HG02798 (cell line): Measurements from ENCODE around the gene TM2D3.

Source experiments
- ATAC-seq: cut with Tn5 transposase; IDR thresholded peaks from one replicate; pipeline ENCODE4 v1.9.1; 2021; ENCODE audit warnings: mild to moderate bottlenecking; ENCODE audit not compliant: unreplicated experiment, poor library complexity

TM2D3 gene, protein sequence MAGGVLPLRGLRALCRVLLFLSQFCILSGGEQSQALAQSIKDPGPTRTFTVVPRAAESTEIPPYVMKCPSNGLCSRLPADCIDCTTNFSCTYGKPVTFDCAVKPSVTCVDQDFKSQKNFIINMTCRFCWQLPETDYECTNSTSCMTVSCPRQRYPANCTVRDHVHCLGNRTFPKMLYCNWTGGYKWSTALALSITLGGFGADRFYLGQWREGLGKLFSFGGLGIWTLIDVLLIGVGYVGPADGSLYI

DNA sequence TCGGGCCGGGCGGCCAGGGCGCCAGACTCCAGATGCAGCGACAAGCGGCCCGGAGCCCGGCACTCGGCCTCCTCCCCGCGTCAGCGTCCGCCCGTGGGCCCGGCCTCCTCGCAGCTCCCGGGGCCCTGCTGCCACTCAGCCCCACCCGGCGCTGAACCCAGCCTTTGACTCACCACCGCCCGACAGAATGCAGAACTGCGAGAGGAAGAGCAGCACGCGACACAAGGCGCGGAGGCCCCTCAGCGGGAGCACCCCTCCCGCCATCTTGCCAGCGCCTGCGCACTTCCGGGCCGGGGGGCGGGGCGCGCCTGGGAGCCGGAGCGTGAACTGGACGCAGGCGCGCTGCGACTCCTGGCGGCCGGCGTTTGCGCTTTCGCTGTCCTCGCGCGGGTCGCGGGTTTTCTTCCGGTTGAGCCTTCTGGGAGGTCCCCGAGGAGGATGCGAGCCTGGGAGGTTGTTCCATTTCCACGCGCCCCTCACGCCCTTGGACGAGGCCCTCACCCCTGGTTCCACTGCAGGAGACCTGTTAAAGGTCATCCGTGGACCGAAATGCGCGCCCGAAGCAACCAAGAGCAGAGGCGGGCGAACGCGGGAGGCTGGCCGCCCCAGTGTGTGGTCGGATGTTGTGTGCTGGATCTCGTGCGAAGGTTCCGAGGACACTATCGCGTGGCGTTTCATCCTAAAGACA is at the start of gene TM2D3:
TSS of gene TM2D3 (minus strand) at position 284 of the 688 bp plus-strand sequence. CDS start at position 264, 20 bp downstream.
- peak; percentile 89 for ATAC-seq

DNA sequence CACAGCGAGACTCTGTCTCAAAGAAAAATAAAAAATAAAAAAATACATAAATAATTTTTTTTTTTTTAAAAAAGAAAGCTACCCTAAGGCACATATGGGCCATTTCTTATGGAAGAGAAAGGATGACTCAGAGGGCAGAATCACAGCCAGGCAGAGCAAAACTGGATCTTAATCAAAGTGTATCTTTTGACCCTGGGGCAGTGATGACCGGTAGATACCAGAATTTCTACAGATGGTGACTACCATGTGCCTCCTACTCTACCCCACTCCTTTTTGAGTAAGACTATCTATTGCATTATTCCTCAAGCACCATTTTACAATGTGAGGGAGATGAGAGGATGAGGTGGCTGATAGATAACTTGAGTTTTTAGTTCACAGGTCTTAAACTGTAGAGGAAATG is 46.1 kb upstream of the TM2D3 start:
- ATAC-seq: no peak

DNA sequence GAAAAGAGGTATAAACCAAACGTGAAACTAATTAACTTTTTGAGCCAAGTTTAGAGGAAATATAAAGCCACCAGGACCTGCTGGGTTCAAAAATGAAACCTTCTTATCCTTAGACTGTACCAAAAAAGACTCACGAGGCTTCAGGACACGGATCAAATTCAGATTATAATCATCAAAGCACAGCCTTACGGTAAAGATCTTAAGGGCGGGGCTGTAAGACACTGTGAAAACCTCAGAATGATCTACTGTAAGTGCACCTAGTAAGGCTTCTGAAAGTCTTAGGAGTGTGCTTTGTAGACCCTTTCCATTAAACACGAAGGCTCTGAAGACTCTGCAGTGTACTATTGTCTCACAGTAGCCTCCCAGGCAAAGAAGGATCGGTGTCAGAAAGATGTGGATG is 45.3 kb upstream of the TM2D3 start:
- no peak for ATAC-seq

DNA sequence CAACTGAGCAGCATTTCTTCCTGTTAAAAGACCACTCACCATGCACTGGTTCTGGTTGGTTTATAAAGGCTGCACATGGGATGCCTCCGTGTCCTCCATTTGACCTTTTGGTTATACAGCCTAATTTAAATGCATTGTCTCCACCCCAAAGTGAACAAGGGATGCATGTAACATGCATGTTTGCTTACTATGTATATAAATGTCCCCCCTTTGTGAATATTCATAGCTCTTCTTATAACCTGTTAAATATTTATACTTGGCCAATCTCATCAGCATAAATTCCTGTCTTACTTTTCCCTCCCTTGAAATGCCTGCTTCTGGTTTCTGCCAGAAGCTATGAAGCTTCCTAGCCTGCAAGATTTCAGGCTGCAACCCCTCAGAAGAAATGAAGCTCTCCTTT is 44.6 kb upstream of the TM2D3 start:
- no peak for ATAC-seq

DNA sequence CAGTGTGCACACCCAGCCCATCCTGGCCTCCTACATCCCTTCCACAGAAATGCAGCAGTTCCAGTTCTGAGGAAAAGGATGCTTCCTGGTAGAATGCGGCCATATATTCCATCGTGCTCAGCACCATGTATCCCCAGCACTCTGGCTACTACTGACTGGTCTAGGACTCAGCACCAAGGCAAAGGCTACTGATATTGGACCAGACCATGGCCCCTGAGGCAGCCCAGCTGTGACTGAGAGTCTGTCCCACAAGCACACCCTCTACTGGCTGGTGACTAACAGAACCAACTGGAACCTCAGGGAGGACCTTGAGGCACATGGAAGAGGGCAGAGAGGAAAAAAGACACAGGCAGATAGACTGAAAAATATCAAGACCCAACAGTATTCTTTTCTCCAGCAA is 42.1 kb upstream of the TM2D3 start:
- no peak for ATAC-seq

DNA sequence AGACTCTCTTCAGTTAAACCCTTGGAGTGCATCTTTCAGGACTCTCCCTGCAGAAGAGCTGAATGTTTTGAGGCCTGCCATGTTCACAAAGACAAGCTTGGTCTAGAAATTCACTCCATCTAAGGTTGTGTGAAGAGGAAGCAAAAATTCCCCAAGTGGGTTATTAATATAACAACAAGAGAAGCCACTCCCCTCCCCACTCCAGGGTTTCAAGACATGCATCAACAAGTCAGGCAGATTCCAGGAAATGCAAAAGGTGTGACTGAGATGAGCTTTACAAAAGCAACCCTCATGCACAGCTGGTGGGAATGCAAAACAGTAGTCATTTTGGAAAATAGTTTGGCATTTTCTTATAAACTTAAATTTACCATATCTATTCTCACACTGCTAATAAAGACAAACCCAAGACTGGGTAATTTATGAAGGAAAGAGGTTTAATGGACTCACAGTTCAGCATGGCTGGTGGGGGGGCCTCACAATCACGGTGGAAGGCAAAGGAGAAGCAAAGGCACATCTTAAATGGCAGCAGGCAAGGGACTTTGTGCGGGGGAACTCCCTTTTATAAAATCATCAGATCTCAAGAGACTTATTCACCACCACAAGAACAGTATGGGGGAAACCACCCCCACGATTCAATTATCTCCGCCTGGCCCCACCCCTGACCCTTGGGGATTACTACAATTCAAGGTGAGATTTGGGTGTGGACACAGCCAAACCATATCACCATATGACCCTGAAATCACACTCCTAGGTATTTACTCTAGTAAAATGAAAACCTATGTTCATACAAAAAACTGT is 40.8 kb upstream of the TM2D3 start:
- no peak for ATAC-seq

DNA sequence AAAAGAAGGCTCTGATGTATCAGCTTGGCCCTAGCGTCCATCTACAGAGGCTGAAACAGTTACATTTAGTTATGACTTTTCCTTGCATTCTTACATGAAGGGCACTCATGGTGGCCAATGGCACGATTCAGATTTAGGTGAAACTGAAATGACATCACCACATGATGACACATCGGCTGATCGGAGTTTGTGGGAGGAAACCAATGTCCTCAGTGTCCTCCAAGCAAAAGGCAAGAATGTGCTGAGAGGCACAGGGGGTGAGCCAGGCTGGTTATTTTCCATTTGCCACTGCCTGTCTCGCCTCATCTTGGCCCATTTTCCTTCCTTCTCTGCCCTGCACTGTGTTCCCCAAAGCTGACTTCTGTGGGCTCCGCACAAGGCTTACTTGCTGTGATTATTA is 37.7 kb upstream of the TM2D3 start:
- ATAC-seq: no peak

DNA sequence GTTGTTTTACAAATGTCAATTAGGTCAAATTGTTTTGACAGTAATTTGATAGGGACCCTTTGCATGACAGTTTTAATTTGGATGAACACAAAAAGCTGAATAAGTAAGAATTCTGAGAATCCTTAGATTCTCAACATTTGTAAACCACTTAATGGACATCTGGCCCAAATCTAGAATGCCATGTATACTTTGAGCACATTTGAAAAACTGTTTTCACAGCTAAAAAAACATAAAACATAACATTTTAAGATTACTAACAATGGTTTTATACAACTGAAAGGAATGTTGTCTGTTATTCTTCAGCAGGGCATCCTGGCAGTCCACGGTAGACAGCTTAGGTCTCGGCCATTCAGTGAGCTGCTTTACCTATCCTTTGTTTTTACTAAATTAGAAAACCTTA is 34.5 kb upstream of the TM2D3 start:
- ATAC-seq: no peak

DNA sequence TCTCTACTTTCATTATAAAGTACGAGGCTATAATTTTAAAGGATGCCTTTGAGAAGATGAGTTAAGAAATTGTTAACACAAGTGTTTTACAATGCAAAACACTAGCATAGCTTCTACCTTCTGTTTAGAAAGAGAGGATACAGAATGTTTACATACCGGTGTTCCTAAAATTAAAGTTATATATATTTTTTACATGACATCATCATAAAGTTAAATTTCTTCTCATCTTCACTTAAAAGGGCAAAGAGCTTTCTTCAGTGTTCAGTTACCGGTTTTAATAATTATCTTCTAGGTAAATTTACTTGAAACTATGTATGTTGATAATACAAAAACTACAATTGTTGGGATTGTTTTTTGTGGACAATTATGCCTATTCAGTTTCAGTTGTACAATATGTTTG is 32.7 kb upstream of the TM2D3 start:
- ATAC-seq: no peak

DNA sequence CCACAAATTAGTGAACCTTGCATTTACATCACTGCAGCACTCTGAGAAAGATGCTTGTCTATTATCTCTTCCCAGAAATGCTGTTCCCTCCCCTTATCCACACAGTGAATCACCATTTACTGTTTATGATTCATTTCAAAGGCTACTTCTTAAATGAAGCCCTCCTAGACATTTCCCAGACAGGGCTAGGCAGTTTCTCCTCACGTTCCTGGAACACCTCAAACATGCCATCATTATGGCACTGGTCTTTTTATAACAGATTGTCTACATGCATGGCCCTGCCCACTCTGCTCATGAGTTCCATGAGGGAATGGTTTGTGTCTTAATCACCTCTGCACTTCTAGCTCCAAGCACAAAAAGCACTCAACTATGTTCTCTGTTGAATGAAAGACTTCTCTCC is 32.2 kb upstream of the TM2D3 start:
- no peak for ATAC-seq

DNA sequence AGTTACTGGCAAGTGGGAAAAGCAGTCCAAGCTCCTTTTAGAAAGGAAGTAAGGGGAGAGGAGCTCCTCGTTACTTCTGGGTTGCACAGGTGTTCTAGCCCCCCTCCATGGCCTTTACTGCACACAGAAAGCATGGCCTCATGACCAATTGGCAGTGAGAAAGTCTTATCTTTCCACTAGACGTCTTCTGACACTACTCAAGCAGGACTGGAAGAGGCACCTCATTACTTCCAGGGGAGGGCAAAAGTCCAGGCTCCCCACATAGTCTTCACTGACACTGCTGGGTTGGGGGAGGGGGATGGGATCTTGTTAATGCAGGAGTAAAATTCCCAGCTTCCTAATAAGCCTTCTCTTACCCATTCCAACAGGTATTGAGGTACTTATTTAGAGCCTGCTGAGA is 27.6 kb upstream of the TM2D3 start:
- no peak for ATAC-seq

DNA sequence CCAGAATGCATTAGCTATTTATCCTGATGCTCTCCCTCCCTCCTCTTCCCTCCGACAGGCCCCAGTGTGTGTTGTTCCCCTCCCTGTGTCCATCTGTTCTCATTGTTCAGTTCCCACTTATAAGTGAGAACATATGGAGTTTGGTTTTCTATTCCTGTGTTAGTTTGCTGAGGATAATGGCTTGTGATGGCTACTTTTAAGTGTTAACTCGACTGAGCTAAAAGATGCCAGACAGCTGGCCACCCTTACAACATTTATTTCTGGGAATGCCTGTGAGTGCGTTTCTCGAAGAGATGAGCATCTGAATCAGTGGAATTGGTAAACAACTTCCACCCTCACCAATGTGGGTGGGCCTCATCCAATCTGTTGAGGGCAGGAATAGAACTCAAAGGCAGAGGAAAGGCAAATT is 24.7 kb upstream of the TM2D3 start:
- ATAC-seq: no peak

DNA sequence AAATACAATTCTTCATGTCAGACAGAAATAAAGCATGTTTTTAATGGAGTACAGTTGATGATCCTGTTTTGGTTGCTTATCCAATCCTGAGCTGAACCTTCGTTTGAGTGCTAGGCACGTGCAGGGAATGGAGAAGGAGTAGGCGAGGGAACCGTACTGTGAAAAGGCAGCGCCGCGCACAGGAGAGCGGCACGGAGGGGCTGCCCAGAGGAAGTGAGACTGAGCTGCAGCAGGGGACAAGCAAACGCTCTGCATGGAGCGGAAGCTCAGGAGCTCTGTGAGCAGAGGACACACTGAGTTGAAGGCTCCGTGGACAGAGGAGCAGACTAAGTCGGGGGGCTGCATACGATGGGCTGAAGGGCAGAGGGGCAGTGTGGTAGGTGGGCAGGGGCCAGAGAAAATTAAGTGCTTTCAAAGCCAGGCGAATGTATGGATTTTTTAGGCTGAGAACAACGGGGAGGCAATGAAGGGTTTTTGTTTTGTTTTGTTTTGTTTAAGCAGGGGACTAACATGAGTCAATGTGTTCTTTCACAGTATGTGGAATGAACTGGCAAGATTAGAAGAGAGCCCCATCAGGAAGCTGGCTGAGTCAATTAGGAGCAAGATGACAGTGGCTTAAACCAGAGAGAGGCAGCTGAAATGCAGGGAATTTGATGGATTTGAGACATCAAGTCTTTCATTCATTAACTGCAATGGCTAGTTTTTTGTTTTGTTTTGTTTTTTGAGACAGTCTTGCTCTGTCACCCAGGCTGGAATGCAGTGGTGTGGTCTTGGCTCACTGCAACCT is 23.8 kb upstream of the TM2D3 start:
- ATAC-seq: peak; percentile 76

DNA sequence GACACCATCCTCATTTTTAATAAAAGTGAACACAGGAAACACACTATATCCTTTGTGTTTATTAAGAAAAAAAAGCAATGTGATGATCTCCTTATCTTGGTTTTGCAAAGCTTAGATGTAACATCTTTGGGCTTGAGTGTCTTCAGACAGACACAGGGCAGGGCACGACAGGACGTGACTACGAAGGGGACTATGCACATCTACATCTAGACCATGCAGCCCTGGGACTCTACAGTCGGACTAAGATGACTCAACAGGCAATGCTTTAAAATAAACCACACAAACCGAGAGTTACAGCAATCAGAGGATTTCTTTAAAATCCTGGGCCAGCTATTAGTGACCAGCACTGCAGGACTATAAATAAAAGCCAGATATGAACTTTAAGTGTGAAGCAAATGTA is 22.8 kb upstream of the TM2D3 start:
- ATAC-seq: no peak

DNA sequence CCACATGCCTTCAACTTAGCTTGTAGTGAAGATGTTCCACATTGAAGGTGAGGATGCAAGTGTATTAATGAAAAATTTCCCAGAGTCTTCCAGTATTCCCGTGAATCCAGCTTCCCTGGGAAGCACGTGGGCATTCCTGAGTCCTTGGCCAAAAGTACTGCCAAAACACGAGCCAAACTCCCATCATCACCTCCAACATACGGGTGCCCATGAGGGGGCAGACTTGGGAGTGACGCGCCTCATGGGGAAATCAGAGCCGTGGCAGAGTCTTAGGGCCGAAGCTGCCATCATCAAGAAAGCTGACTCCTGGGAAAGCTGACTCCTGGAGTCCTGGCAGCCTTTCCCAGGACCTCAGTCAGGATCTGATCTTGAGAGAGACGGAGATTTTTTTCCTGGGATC is 20.1 kb upstream of the TM2D3 start:
- no peak for ATAC-seq

DNA sequence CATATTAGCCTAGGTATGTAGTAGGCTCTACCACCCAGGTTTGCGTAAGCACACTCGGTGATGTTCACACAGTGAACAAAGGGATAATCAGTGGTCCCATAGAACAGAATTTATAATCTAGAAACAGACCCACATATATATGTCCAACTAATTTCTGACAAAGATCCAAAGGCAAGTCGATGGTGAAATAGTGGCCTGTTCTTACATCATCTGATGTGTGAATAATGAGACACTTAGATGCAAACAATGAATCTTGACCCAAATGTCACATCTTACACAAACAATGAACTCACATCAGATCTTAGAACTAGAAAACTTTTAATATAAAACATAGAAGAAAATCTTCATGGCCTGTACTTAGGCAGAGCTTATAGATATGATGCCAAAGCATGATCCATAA is 17.6 kb upstream of the TM2D3 start:
- ATAC-seq: no peak

DNA sequence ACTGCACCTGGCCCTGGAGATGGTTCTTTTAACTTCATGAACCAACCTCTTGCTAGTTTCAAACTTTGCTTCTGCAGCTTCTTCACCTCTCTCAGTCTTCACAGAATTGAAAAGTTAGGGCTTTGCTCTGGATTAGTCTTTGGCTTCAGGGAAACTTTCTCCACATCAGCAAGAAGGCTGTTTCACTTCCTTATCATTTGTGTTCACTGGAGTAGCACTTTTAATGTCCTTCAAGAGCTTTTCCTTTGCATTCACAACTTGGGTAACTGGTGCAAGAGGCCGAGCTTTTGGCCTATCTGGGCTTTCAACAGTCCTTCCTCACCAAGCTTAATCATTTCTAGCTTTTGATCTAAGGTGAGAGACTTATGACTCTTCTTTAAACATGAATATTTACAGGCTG is 15.7 kb upstream of the TM2D3 start:
- no peak for ATAC-seq

DNA sequence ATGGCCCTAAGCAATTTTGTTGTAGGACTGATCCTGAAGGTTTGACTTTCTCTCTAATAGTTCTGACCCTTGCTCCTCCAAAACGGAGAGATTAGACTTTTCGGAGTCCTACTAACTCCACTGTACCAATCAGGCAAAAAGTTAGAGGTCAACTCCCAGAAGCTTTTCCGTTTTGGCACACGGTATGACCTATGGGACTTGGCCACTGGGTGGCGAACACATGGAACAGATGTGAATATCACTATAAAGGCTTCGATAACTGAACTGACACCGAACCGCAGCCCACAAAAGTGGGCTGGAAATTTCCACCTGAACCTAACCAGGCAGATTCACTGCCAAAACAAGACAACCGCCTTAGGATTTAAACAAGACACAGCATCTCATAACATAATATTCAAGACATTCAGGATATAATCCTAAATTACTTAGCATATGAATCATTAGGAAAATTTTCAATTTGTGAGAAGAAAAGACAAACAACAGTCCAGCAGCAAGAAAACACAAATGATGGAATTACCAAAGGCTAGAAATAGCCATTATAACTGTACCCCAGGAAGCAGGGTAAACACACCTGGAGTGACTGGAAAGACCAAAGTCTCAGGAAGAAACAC is 12.2 kb upstream of the TM2D3 start:
- ATAC-seq: no peak

DNA sequence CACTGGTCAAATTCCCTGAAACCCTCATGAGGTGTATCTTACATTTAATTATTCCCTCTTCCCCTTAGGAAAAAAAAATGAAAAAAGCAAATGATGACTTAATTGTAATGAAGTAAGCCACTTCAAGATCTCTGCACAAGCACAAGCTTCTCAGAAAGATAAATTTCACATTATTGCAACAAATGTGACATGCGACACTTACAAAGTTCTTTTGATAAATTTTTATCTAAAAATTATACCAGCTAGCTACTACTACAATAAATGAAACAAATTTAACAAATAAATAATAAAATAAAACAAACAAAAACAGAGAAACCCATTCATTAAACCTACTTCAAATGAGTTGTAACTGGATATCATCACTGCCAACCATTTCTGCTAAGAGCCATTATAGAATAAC is 10.0 kb upstream of the TM2D3 start:
- no peak for ATAC-seq

DNA sequence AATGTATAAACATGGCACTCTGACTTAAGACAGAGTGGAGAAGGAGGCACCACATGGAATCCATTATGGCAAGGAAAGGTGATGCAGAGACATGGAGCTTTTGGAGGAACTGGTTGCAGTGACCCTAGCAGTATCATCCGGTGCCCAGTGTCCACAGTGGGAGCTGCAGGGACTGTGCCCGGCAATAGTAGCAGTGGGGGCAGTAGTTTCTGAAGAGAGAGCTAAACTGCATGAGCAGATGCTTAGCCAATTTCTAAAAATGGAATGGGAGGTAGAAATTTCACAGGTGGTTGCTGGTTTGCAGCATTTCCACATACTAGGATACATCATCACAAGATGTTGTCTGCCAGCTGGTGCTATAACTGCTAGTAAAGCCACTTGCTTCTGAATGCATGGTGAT is 7.8 kb upstream of the TM2D3 start:
- ATAC-seq: no peak
